Fibroblast of pulmonary artery (primary cell): Measurements from ENCODE around the gene POC1A.

Experiments
- DNase-seq: peaks from one replicate; pipeline ENCODE4 v3.0.0-alpha.2; 2010; ENCODE audit warnings: low read depth
- H3K4me3 ChIP-seq: replicated peaks from 2 replicates; pipeline ENCODE4 v1.5.1; 2011; ENCODE audit warnings: low read depth, mild to moderate bottlenecking, control low read depth, low read length, moderate library complexity
- CTCF ChIP-seq: IDR thresholded peaks from 2 replicates; pipeline ENCODE4 v1.5.1; 2011; ENCODE audit warnings: mild to moderate bottlenecking, control low read depth, low read length, inconsistent platforms; ENCODE audit errors: missing control alignments

POC1A gene

GRCh38 chr3:52154135-52155094 is at the start of gene POC1A:
Gene POC1A, minus strand, starts transcription at chr3:52154423. Its CDS starts 51 bp downstream, at chr3:52154372.
- peak; percentile 99 for DNase-seq
- peak within 1 kb of the TSS; percentile 75 for H3K4me3 ChIP-seq
- no peak for TF ChIP-seq CTCF

- no peak for TF ChIP-seq CTCF
- H3K4me3 ChIP-seq: no peak overlapping the region
- no peak for DNase-seq
These were observed 49.5 kb upstream of the POC1A start for GRCh38 chr3:52203701-52204100.

GRCh38 chr3:52202384-52203077 is 48.3 kb upstream of the POC1A start:
- no peak overlapping the region for H3K4me3 ChIP-seq
- no peak for TF ChIP-seq CTCF
- no peak for DNase-seq

DNA sequence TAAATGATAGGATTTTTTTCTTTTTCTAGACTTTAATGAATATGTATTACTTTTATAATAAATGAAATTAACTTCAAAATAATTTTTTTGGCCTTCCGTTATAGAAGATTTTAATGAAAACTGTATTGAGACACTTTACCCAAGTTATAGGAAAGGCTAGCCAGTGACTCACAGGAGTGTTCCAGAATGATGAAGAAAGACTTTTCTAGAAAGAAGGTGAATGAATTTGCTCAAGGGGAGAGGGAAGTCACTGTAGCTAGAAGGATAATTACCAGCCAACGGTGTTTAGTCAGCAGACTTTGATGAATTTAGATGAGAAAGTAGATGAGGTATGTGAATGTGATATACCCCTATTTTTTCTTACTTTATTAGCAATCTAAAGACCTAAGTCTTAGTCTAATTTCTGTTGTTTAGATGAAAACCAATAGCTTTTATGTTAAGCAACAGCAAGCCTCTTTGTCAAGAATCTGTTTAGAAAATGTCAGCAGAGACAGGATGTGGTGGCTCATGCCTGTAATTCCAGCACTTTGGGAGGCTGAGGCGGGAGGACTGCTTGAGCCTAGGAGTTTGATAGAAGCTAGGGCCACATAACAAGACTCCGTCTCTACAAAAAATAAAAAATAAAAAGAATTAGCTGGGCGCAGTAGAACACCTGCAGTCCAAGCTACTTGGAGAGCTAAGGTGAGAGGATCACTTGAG is 46.9 kb upstream of the POC1A start:
- peak; percentile 9 for DNase-seq
- no peak for TF ChIP-seq CTCF
- H3K4me3 ChIP-seq: no peak overlapping the region

DNA sequence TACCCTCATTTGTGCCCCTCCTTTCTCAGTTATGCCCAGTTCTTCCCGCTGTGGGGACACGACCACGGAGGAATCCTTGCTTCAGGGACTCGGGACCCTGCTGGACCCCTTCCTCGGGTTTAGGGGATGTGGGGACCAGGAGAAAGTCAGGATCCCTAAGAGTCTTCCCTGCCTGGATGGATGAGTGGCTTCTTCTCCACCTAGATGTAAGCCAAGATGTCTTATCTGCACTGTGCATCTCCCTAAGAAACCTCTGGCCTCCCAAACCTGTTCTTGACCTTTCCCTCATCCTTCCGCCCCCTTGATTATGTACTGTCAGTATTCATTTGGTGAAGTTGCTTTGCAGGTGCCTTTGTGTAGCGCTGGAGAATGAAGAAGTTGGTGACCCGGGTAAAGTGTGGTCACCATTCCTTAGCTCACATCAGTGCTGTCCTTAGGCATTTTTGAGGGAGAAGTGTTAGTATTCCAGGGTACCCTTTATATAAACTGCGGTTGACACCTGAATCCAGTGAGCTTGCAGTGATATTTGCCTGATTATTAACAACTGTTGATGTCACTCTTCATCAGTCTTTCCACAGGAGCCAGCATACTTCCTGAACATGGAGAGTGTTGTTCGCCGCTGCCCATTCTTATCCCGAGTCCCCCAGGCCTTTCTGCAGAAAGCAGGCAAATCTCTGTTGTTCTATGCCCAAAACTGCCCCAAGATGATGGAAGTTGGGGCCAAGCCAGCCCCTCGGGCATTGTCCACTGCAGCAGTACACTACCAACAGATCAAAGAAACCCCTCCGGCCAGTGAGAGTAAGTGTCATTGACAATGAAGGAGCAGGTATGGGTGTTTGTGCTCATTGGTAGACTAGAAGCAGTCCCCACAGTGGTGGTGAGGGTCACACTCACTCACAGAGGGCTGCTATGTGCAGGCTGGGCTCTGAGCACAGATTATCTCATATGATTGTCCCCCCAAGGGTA is 44.7 kb upstream of the POC1A start:
- H3K4me3 ChIP-seq: peak overlapping the region; percentile 90
- no peak for TF ChIP-seq CTCF
- no peak for DNase-seq
